MM.1S (cell line): ENCODE measurements around the gene LRRC43.

Experiments used
- CTCF ChIP-seq: fragments of 300-600 bp; sonication (generic); IDR thresholded peaks from 2 replicates; pipeline ENCODE4 v1.5.1; 2016; ENCODE audit warnings: antibody characterized with exemption, low read length, mixed read lengths
- EZH2 ChIP-seq: fragments of 300-600 bp; sonication (generic); optimal IDR thresholded peaks from 2 replicates; pipeline ENCODE3; 2017; ENCODE audit warnings: low read depth, mild to moderate bottlenecking, antibody characterized with exemption, low read length, mixed read lengths
- EZH2phosphoT487 ChIP-seq: fragments of 300-600 bp; sonication (generic); IDR thresholded peaks from 2 replicates; pipeline ENCODE4 v1.6.1; 2018; ENCODE audit warnings: antibody characterized with exemption, low read length

GRCh38 chr12:122185494-122186082 lies 2.7 kb downstream of the LRRC43 start:
- TF ChIP-seq CTCF (no peak), EZH2 (no peak), EZH2phosphoT487 (no peak)
